Natural killer cell treated with Interleukin-12 subunit alpha and Interleukin-12 subunit beta and Interleukin-15 and Interleukin-18, amount 100 ng/mL, for 72 hours (primary cell): ENCODE data around the gene MAP4K3. TPM values are rescaled to one million over a fixed set of nuclear protein-coding genes. Genes with fewer than 3 reads are reported as not detected.

ENCODE experiments used
- ATAC-seq, 2 donors: fragments of 150-1000 bp; cut with Tn5 transposase in 1 of 2; sonication (Bioruptor Pico), chemical (Tn5 transposase) in 1 of 2; 2 replicates each; pipeline ENCODE4 v1.10.0; 2021
- DNase-seq: peaks from one replicate; pipeline ENCODE4 v3.0.0; 2022; ENCODE audit warnings: low spot score
- H3K27ac Mint-ChIP-seq, 2 donors: 1 replicate in 1 of 2; 2 replicates in 1 of 2; pipeline ENCODE4 v1.8.0; 2022; ENCODE audit warnings: mixed read lengths in 2 of 2, mild to moderate bottlenecking in 1 of 2, moderate library complexity in 1 of 2
- H3K27me3 Mint-ChIP-seq, 2 donors: 1 replicate in 1 of 2; 2 replicates in 1 of 2; pipeline ENCODE4 v1.8.0; 2022; ENCODE audit warnings: mixed read lengths in 2 of 2
- H3K36me3 Mint-ChIP-seq: one replicate; pipeline ENCODE4 v1.8.0; 2022; ENCODE audit warnings: mixed read lengths
- H3K4me1 Mint-ChIP-seq, 2 donors: 1 replicate in 1 of 2; 2 replicates in 1 of 2; pipeline ENCODE4 v1.8.0; 2022; ENCODE audit warnings: low read depth in 2 of 2, mixed read lengths in 2 of 2, mild to moderate bottlenecking in 1 of 2
- H3K4me3 Mint-ChIP-seq: one replicate; pipeline ENCODE4 v1.8.0; 2022; ENCODE audit warnings: mixed read lengths
- H3K9me3 Mint-ChIP-seq: 2 replicates; pipeline ENCODE4 v1.8.0; 2022; ENCODE audit warnings: mixed read lengths
- total RNA-seq, 2 donors: library from RNA; stranded (reverse); gene quantifications; one replicate each; pipeline ENCODE4 v1.2.3, GENCODE V29; 2022

MAP4K3 gene
- total RNA-seq, 2 donors from 2014 or later: 9.6 to 21.0 TPM

- Mint-ChIP-seq H3K4me1 (no peaks in the 10 kb centered on the region), H3K4me3 (no peak overlapping the region), H3K27ac (no peak overlapping the region), H3K27me3 (no peaks in the 10 kb centered on the region), H3K9me3 (no peaks in the 10 kb centered on the region), H3K36me3 (no peaks in the 10 kb centered on the region)
- ATAC-seq: no peak
- DNase-seq: no peak
Measured at GRCh38 chr2:39466311-39466710, 29.2 kb upstream of the MAP4K3 start.

- no peaks in the 10 kb centered on the region for H3K9me3 Mint-ChIP-seq
- ATAC-seq: no peak
Measured at GRCh38 chr2:39464864-39465263, 27.8 kb upstream of the MAP4K3 start.

GRCh38 chr2:39455826-39456225 is 18.7 kb upstream of the MAP4K3 start:
- Mint-ChIP-seq H3K27ac (no peak overlapping the region), H3K9me3 (no peaks in the 10 kb centered on the region), H3K4me1 (no peaks in the 10 kb centered on the region), H3K36me3 (no peaks in the 10 kb centered on the region), H3K27me3 (no peaks in the 10 kb centered on the region), H3K4me3 (no peak overlapping the region)
- no peak for ATAC-seq
- no peak for DNase-seq

More at GRCh38 chr2:39464864-39465263, 27.8 kb upstream of the MAP4K3 start:
- no peak overlapping the region for H3K4me3 Mint-ChIP-seq
- no peaks in the 10 kb centered on the region for H3K27me3 Mint-ChIP-seq
- H3K27ac Mint-ChIP-seq: no peak overlapping the region
- no peaks in the 10 kb centered on the region for H3K4me1 Mint-ChIP-seq
- no peaks in the 10 kb centered on the region for H3K36me3 Mint-ChIP-seq
- no peak for DNase-seq

- Mint-ChIP-seq H3K9me3 (no peaks in the 10 kb centered on the region), H3K4me1 (no peaks in the 10 kb centered on the region), H3K27ac (no peak overlapping the region), H3K27me3 (no peaks in the 10 kb centered on the region), H3K4me3 (no peak overlapping the region), H3K36me3 (no peaks in the 10 kb centered on the region)
- ATAC-seq (no peak), DNase-seq (no peak)
Measured at GRCh38 chr2:39452396-39452795, 15.3 kb upstream of the MAP4K3 start.

GRCh38 chr2:39451954-39452353 is 14.9 kb upstream of the MAP4K3 start:
- ATAC-seq (no peak), DNase-seq (no peak)
- H3K4me3 Mint-ChIP-seq: no peak overlapping the region
- H3K4me1 Mint-ChIP-seq: no peaks in the 10 kb centered on the region
- H3K27me3 Mint-ChIP-seq: no peaks in the 10 kb centered on the region
- no peaks in the 10 kb centered on the region for H3K36me3 Mint-ChIP-seq
- H3K9me3 Mint-ChIP-seq: no peaks in the 10 kb centered on the region
- no peak overlapping the region for H3K27ac Mint-ChIP-seq

GRCh38 chr2:39448169-39448502 is 11.1 kb upstream of the MAP4K3 start:
- H3K4me1 Mint-ChIP-seq: no peaks in the 10 kb centered on the region
- H3K4me3 Mint-ChIP-seq: no peak overlapping the region
- H3K27ac Mint-ChIP-seq: no peak overlapping the region
- H3K36me3 Mint-ChIP-seq: peaks cover under 1% of the 10 kb centered on the region
- H3K9me3 Mint-ChIP-seq: no peaks in the 10 kb centered on the region
- no peaks in the 10 kb centered on the region for H3K27me3 Mint-ChIP-seq
- DNase-seq: no peak
- ATAC-seq: no peak

- Mint-ChIP-seq H3K9me3 (no peaks in the 10 kb centered on the region), H3K4me1 (no peaks in the 10 kb centered on the region), H3K27ac (no peak overlapping the region), H3K27me3 (no peaks in the 10 kb centered on the region), H3K4me3 (no peak overlapping the region), H3K36me3 (peaks cover 7% of the 10 kb centered on the region)
- ATAC-seq: no peak
- no peak for DNase-seq
Measured at GRCh38 chr2:39447266-39448168, 10.4 kb upstream of the MAP4K3 start.

GRCh38 chr2:39445934-39446333 is 8.8 kb upstream of the MAP4K3 start:
- H3K4me1 Mint-ChIP-seq: no peaks in the 10 kb centered on the region
- H3K27ac Mint-ChIP-seq: no peak overlapping the region
- peaks cover 4% of the 10 kb centered on the region for H3K9me3 Mint-ChIP-seq
- ATAC-seq: no peak
- peaks cover 12% of the 10 kb centered on the region for H3K36me3 Mint-ChIP-seq
- no peaks in the 10 kb centered on the region for H3K27me3 Mint-ChIP-seq
- no peak overlapping the region for H3K4me3 Mint-ChIP-seq
- DNase-seq: no peak

GRCh38 chr2:39443009-39443408 is 5.9 kb upstream of the MAP4K3 start:
- DNase-seq: no peak
- H3K36me3 Mint-ChIP-seq: peaks cover 12% of the 10 kb centered on the region
- H3K27ac Mint-ChIP-seq: no peak overlapping the region
- no peaks in the 10 kb centered on the region for H3K27me3 Mint-ChIP-seq
- H3K4me1 Mint-ChIP-seq: peaks cover 0 to 1% of the 10 kb centered on the region in 2 donors
- ATAC-seq: no peak
- peaks cover 4% of the 10 kb centered on the region for H3K9me3 Mint-ChIP-seq
- no peak overlapping the region for H3K4me3 Mint-ChIP-seq

- H3K9me3 Mint-ChIP-seq: peaks cover 4% of the 10 kb centered on the region
- peak overlapping the region in 1 of 2 donors; percentile 31 for H3K27ac Mint-ChIP-seq
- no peak for DNase-seq
- H3K27me3 Mint-ChIP-seq: no peaks in the 10 kb centered on the region
- peaks cover 7% of the 10 kb centered on the region for H3K36me3 Mint-ChIP-seq
- peaks cover 15 to 21% of the 10 kb centered on the region in 2 donors for H3K4me1 Mint-ChIP-seq
- H3K4me3 Mint-ChIP-seq: peak overlapping the region; percentile 80
- peak; percentile 21 to 46 for ATAC-seq
Measured at GRCh38 chr2:39437522-39438296, 624 bp upstream of the MAP4K3 start.

- no peaks in the 10 kb centered on the region for H3K9me3 Mint-ChIP-seq
- no peaks in the 10 kb centered on the region for H3K36me3 Mint-ChIP-seq
- ATAC-seq (no peak), DNase-seq (no peak)
- peaks cover 20 to 27% of the 10 kb centered on the region in 2 donors for H3K4me1 Mint-ChIP-seq
- H3K4me3 Mint-ChIP-seq: peak overlapping the region; percentile 80
- peak overlapping the region; percentile 60 to 89 for H3K27ac Mint-ChIP-seq
- H3K27me3 Mint-ChIP-seq: no peaks in the 10 kb centered on the region
Measured at GRCh38 chr2:39435741-39436591, 1.1 kb downstream of the MAP4K3 start.

GRCh38 chr2:39435234-39435633 is 1.9 kb downstream of the MAP4K3 start:
- Mint-ChIP-seq H3K27me3 (no peaks in the 10 kb centered on the region), H3K4me3 (peak overlapping the region; percentile 80), H3K9me3 (no peaks in the 10 kb centered on the region), H3K36me3 (no peaks in the 10 kb centered on the region), H3K4me1 (peaks cover 20 to 27% of the 10 kb centered on the region in 2 donors), H3K27ac (peak overlapping the region in 1 of 2 donors; percentile 89)
- DNase-seq (no peak), ATAC-seq (no peak)

- no peaks in the 10 kb centered on the region for H3K36me3 Mint-ChIP-seq
- no peak overlapping the region for H3K4me3 Mint-ChIP-seq
- no peaks in the 10 kb centered on the region for H3K27me3 Mint-ChIP-seq
- DNase-seq (no peak), ATAC-seq (no peak)
- H3K9me3 Mint-ChIP-seq: no peaks in the 10 kb centered on the region
- H3K4me1 Mint-ChIP-seq: peaks cover 20 to 27% of the 10 kb centered on the region in 2 donors
- no peak overlapping the region for H3K27ac Mint-ChIP-seq
Measured at GRCh38 chr2:39434233-39434897, 2.7 kb downstream of the MAP4K3 start.
